GM23248 (cell line): ENCODE results near the gene FBN1. TPM values are rescaled to one million over a fixed set of nuclear protein-coding genes. Genes with fewer than 3 reads are reported as not detected.
A peak's percentile ranks its signal among the peaks of the same experiment; 100 is the strongest.

Source experiments
- DNase-seq: peaks from one replicate; pipeline ENCODE4 v3.0.0-alpha.2; 2015
- H2AFZ ChIP-seq: fragments of 200-600 bp; sonication (generic); 2 replicates; pipeline ENCODE4 v1.6.1; 2016; ENCODE audit warnings: antibody characterized with exemption
- H3F3A ChIP-seq: fragments of 200-600 bp; sonication (generic); 2 replicates; pipeline ENCODE4 v1.6.1; 2016; ENCODE audit warnings: mild to moderate bottlenecking, antibody characterized with exemption, mixed run types; ENCODE audit not compliant: insufficient read depth
- H3K27ac ChIP-seq: fragments of 200-600 bp; sonication (generic); 2 replicates; pipeline ENCODE4 v1.5.1; 2016; ENCODE audit warnings: mild to moderate bottlenecking
- H3K27me3 ChIP-seq: fragments of 200-600 bp; sonication (generic); replicated peaks from 2 replicates; pipeline ENCODE4 v1.6.1; 2016; ENCODE audit warnings: mild to moderate bottlenecking; ENCODE audit not compliant: insufficient read depth
- H3K36me3 ChIP-seq: fragments of 200-600 bp; sonication (generic); 2 replicates; pipeline ENCODE4 v1.6.1; 2016; ENCODE audit warnings: low read depth, mild to moderate bottlenecking
- H3K4me1 ChIP-seq: fragments of 200-600 bp; sonication (generic); 2 replicates; pipeline ENCODE4 v1.6.1; 2016; ENCODE audit warnings: mild to moderate bottlenecking; ENCODE audit not compliant: insufficient read depth
- H3K4me2 ChIP-seq: fragments of 200-600 bp; sonication (generic); one replicate; pipeline ENCODE4 v1.6.1; 2016; ENCODE audit warnings: mild to moderate bottlenecking; ENCODE audit not compliant: unreplicated experiment
- H3K4me3 ChIP-seq: fragments of 200-600 bp; sonication (generic); 2 replicates; pipeline ENCODE4 v1.5.1; 2016; ENCODE audit warnings: mild to moderate bottlenecking
- H3K79me2 ChIP-seq: fragments of 200-600 bp; sonication (generic); 2 replicates; pipeline ENCODE4 v1.6.1; 2016; ENCODE audit warnings: mild to moderate bottlenecking; ENCODE audit not compliant: insufficient read depth
- H3K9ac ChIP-seq: fragments of 200-600 bp; sonication (generic); 2 replicates; pipeline ENCODE4 v1.6.1; 2016; ENCODE audit warnings: mild to moderate bottlenecking
- H3K9me2 ChIP-seq: fragments of 200-600 bp; sonication (generic); 2 replicates; pipeline ENCODE4 v1.6.1; 2016; ENCODE audit warnings: mixed run types, mild to moderate bottlenecking, moderate library complexity; ENCODE audit not compliant: insufficient read depth
- H3K9me3 ChIP-seq: fragments of 200-600 bp; sonication (generic); one replicate; pipeline ENCODE4 v1.6.1; 2017; ENCODE audit warnings: low read depth
- H4K20me1 ChIP-seq: fragments of 200-600 bp; sonication (generic); 2 replicates; pipeline ENCODE4 v1.6.0; 2016; ENCODE audit not compliant: insufficient read depth
- EZH2 ChIP-seq: fragments of 200-600 bp; sonication (generic); IDR thresholded peaks from 2 replicates; pipeline ENCODE4 v1.6.1; 2018; ENCODE audit warnings: antibody characterized with exemption, mild to moderate bottlenecking; ENCODE audit not compliant: insufficient read depth, poor library complexity, severe bottlenecking
- EZH2phosphoT487 ChIP-seq: fragments of 200-600 bp; sonication (generic); IDR thresholded peaks from 2 replicates; pipeline ENCODE4 v1.6.1; 2018; ENCODE audit warnings: antibody characterized with exemption, moderate library complexity, mild to moderate bottlenecking, low read depth; ENCODE audit not compliant: insufficient read depth
- WGBS, 2 experiments: methylation state at CpG; one replicate each; pipeline ENCODE4 v1.1.6; 2015 to 2017; ENCODE audit warnings: low lambda C conversion rate in 2 of 2, low coverage in 1 of 2; ENCODE audit errors: missing lambda C conversion rate in 2 of 2; 5-methylcytosine and 5-hydroxymethylcytosine counted together
- in situ Hi-C: fragments of 300-500 bp; cut with MboI; formaldehyde crosslinking; loops from 2 replicates; pipeline ENCODE4 v1.15.0; 2020
- polyA plus RNA-seq: library from polyadenylated mRNA; unstranded; fragments of >200 nt; fragmentation: Nextera tagmentation; extraction: Ambion mirVana; gene quantifications from 2 replicates; pipeline ENCODE4 v1.2.1, GENCODE V29; 2016
- total RNA-seq: library from RNA; depleted of rRNA; stranded (reverse); fragments of >200 nt; shearing (Covaris generic); gene quantifications from 2 replicates; pipeline ENCODE4 v1.2.3, GENCODE V29; 2014

The FBN1 gene
- total and polyA plus RNA-seq, 2 experiments from 2014 or later = 374 to 1,478 TPM

- no peak for TF ChIP-seq EZH2phosphoT487
- no peak for TF ChIP-seq EZH2
- Histone ChIP-seq H3K9ac (no peak overlapping the region), H4K20me1 (peaks cover 10% of the 10 kb centered on the region), H3K4me3 (no peak overlapping the region), H3K79me2 (peaks cover 97% of the 10 kb centered on the region), H3K9me3 (no peaks in the 10 kb centered on the region), H3F3A (peaks cover 98% of the 10 kb centered on the region), H3K9me2 (no peaks in the 10 kb centered on the region), H3K36me3 (peaks cover 24% of the 10 kb centered on the region), H3K4me2 (no peak overlapping the region), H2AFZ (no peak overlapping the region), H3K27ac (peak overlapping the region; percentile 86), H3K4me1 (peaks cover 91% of the 10 kb centered on the region), H3K27me3 (no peaks in the 10 kb centered on the region)
- no peak for DNase-seq
- in situ Hi-C loops = loop anchor here (25.0 kb wide), 2 partner anchors 87 to 262 kb away; no protein-coding TSS in a partner anchor
- 96 to 99% methylated on average over 4 of the region's 4 CpGs for WGBS, 2 experiments
Measured at GRCh38 chr15:48624700-48625099, 20.8 kb downstream of the FBN1 start.

DNA sequence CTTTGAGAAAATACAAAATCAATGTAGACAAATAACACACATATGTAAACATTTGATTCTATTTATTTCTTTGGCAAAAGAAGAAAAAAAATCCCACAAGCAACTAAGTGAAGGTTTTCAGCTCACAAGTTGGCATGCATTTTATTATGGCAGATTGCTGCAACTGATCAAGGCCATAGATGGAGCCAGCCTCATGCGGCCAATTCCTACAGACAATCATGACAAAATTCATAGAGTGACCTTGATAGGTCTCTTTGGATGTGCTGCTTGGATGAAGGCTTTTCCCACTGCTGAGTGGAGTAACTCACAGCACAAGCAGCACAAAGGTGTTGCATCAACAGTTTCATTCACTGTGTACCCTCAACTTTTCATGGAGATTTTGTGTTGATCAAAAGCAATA, 22.1 kb downstream of the FBN1 start:
- in situ Hi-C loops = no loop called here
- Histone ChIP-seq H3K27me3 (no peaks in the 10 kb centered on the region), H3K4me3 (no peak overlapping the region), H3K4me2 (no peak overlapping the region), H3K9ac (no peak overlapping the region), H4K20me1 (peaks cover 10% of the 10 kb centered on the region), H3K4me1 (peaks cover 79% of the 10 kb centered on the region), H2AFZ (no peak overlapping the region), H3K9me3 (no peaks in the 10 kb centered on the region), H3K9me2 (no peaks in the 10 kb centered on the region), H3F3A (peaks cover 92% of the 10 kb centered on the region), H3K27ac (peak overlapping the region; percentile 86), H3K79me2 (peaks cover 97% of the 10 kb centered on the region), H3K36me3 (peaks cover 31% of the 10 kb centered on the region)
- TF ChIP-seq EZH2 (no peak), EZH2phosphoT487 (no peak)
- DNase-seq = no peak
- 11 to 39% methylated on average over 1 of the region's 1 CpG for WGBS, 2 experiments

GRCh38 chr15:48622237-48622636, 23.3 kb downstream of the FBN1 start:
- Histone ChIP-seq H3K27ac (peak overlapping the region; percentile 86), H3K79me2 (peaks cover 99% of the 10 kb centered on the region), H3K36me3 (peaks cover 31% of the 10 kb centered on the region), H4K20me1 (peaks cover 10% of the 10 kb centered on the region), H3K4me2 (no peak overlapping the region), H3K9me2 (no peaks in the 10 kb centered on the region), H3K27me3 (no peaks in the 10 kb centered on the region), H3K9me3 (no peaks in the 10 kb centered on the region), H3K9ac (peak overlapping the region; percentile 38), H3K4me1 (peaks cover 79% of the 10 kb centered on the region), H2AFZ (no peak overlapping the region), H3K4me3 (no peak overlapping the region), H3F3A (peaks cover 92% of the 10 kb centered on the region)
- DNase-seq = peak; percentile 77
- in situ Hi-C loops = no loop called here
- TF ChIP-seq EZH2 (no peak), EZH2phosphoT487 (no peak)
- 34 to 45% methylated on average over 2 of the region's 2 CpGs for WGBS, 2 experiments

DNA sequence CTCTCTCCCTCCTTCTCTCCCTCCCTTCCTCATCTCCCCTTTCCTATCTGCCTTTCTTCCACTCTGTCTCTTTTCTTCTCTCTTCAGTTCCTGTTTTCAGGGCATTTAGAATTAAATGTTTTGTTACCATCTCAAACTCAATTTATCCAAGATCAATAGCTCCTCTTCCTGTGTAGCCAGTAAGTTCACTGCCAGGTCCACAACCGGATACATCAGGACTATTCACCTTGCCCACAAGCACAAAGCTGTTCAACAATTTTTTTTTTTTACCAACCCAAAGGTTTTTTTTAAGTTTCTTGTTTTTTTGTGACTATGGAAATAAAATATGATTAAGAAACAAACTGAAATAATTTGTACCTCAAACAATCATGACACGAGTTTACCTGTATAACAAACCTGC, 26.1 kb downstream of the FBN1 start:
- H2AFZ ChIP-seq = no peak overlapping the region
- peaks cover 90% of the 10 kb centered on the region for H3F3A ChIP-seq
- peaks cover 79% of the 10 kb centered on the region for H3K4me1 ChIP-seq
- no peak for TF ChIP-seq EZH2
- no peak for TF ChIP-seq EZH2phosphoT487
- H3K79me2 ChIP-seq = peaks cover 100% of the 10 kb centered on the region
- H3K9me3 ChIP-seq = no peaks in the 10 kb centered on the region
- no peak overlapping the region for H3K4me2 ChIP-seq
- peaks cover 26% of the 10 kb centered on the region for H3K36me3 ChIP-seq
- H3K4me3 ChIP-seq = no peak overlapping the region
- in situ Hi-C loops = no loop called here
- peak overlapping the region; percentile 86 for H3K27ac ChIP-seq
- peaks cover 24% of the 10 kb centered on the region for H4K20me1 ChIP-seq
- H3K9ac ChIP-seq = no peak overlapping the region
- 100% methylated on average over 2 of the region's 2 CpGs for WGBS, 2 experiments
- no peak for DNase-seq
- H3K9me2 ChIP-seq = no peaks in the 10 kb centered on the region
- H3K27me3 ChIP-seq = no peaks in the 10 kb centered on the region

- Histone ChIP-seq H3K9me2 (no peaks in the 10 kb centered on the region), H3K79me2 (peaks cover 100% of the 10 kb centered on the region), H3K27ac (peak overlapping the region; percentile 31), H3K4me2 (peak overlapping the region; percentile 1), H3F3A (peaks cover 90% of the 10 kb centered on the region), H2AFZ (no peak overlapping the region), H3K9ac (no peak overlapping the region), H3K4me1 (peaks cover 78% of the 10 kb centered on the region), H3K36me3 (peaks cover 27% of the 10 kb centered on the region), H3K9me3 (no peaks in the 10 kb centered on the region), H4K20me1 (peaks cover 19% of the 10 kb centered on the region), H3K27me3 (no peaks in the 10 kb centered on the region), H3K4me3 (no peak overlapping the region)
- peak; percentile 75 for DNase-seq
- in situ Hi-C loops = no loop called here
- 14 to 16% methylated on average over 2 of the region's 2 CpGs for WGBS, 2 experiments
- TF ChIP-seq EZH2phosphoT487 (no peak), EZH2 (no peak)
Measured at GRCh38 chr15:48617619-48618018, 27.9 kb downstream of the FBN1 start.
